GM12801 (cell line): ENCODE data around the gene ESRP2.

Experiments used
- TF ChIP-seq, protein P1 (sequence below): IDR thresholded peaks from one replicate; pipeline ENCODE4 v1.5.1; 2011; ENCODE audit warnings: control low read depth; ENCODE audit not compliant: insufficient read length; ENCODE audit errors: extremely low read depth

Gene ESRP2

DNA sequence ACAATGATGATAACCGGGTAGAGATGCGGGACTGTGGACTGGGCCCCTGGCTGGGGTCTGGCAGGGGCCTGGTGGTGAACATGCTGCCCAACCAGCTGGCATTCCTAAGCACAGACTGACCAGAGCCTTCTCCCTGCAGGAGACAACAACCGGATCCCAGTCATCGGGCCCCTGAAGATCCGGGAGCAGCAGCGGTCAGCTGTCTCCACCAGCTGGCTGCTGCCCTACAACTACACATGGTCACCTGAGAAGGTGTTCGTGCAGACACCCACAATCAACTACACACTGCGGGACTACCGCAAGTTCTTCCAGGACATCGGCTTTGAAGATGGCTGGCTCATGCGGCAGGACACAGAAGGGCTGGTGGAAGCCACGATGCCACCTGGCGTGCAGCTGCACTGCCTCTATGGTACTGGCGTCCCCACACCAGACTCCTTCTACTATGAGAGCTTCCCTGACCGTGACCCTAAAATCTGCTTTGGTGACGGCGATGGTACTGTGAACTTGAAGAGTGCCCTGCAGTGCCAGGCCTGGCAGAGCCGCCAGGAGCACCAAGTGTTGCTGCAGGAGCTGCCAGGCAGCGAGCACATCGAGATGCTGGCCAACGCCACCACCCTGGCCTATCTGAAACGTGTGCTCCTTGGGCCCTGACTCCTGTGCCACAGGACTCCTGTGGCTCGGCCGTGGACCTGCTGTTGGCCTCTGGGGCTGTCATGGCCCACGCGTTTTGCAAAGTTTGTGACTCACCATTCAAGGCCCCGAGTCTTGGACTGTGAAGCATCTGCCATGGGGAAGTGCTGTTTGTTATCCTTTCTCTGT, 23.3 kb upstream of the ESRP2 start:
- TF ChIP-seq, protein P1, sequence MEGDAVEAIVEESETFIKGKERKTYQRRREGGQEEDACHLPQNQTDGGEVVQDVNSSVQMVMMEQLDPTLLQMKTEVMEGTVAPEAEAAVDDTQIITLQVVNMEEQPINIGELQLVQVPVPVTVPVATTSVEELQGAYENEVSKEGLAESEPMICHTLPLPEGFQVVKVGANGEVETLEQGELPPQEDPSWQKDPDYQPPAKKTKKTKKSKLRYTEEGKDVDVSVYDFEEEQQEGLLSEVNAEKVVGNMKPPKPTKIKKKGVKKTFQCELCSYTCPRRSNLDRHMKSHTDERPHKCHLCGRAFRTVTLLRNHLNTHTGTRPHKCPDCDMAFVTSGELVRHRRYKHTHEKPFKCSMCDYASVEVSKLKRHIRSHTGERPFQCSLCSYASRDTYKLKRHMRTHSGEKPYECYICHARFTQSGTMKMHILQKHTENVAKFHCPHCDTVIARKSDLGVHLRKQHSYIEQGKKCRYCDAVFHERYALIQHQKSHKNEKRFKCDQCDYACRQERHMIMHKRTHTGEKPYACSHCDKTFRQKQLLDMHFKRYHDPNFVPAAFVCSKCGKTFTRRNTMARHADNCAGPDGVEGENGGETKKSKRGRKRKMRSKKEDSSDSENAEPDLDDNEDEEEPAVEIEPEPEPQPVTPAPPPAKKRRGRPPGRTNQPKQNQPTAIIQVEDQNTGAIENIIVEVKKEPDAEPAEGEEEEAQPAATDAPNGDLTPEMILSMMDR: no peak

DNA sequence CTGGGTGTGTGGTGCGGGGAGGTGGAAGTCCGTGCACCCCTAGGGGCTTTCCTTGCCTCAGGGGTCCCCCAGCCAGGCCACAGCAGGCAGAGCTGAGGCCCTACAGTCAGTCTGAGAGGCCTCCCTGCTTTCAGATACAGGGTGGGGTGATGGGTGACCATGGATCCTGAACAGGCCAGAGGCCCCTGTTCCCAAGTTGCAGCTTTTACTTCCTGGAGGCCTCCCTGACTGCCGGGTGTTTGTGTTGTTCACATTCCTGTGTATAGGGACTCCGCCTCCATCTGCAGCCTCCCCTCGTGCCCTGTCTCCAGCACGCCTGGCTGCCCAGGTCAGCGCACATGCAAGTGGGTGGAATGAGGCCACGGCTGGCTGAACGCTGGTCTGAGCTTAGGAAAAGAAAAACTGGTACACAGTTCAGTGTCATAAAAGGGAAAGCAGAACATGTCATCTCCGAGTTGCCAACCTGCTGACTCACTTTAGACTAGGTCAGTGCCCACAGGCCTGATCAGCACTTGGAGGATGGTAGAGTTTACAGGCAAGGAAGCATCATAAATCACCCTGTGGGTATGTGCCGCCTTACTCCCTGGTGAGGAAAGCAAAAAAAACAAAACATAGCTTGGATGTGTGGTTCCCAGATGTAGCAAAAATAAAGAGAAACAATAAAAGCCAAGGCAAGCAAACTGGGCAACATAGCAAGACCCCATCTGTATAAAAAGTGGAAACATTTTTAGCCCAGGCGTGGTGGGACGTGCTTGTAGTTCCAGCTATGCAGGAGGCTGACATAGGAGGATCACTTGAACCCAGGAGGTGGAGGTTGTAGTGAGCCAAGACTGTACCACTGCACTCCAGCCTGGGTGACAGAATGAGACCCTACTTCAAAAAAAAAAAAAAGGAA, 22.2 kb upstream of the ESRP2 start:
- TF ChIP-seq, protein P1: no peak

DNA sequence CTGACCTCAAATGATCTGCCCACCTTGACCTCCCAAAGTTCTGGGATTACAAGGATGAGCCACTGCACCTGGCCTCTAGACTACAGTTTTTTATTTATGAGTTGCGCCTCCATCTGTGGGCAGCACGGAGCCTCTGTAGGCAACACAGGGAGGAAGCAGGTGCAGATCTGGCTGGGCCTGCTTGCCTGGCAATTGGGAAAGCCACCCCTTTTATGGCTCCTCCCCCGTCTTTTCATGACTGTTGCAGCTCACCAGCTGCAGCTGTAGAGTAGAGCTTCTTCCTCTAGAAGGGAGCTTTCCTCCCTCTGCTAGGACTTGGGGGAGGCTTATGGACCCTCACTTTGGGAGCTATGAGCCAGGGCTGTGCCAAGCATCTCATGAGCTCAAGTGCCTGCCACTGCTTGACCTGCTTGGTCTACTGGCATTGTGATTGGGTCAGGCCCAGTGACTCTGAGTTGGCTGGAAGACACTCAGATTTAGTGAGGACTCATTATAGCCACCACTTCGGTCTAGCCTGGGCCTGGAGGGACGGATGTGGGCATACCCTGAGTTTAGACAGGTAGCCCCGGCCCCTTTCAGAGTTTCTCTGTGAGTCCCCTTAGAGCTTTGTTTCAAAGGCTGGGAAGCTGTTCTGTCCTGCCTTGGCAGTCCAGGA, 21.5 kb upstream of the ESRP2 start:
- TF ChIP-seq, protein P1: no peak

DNA sequence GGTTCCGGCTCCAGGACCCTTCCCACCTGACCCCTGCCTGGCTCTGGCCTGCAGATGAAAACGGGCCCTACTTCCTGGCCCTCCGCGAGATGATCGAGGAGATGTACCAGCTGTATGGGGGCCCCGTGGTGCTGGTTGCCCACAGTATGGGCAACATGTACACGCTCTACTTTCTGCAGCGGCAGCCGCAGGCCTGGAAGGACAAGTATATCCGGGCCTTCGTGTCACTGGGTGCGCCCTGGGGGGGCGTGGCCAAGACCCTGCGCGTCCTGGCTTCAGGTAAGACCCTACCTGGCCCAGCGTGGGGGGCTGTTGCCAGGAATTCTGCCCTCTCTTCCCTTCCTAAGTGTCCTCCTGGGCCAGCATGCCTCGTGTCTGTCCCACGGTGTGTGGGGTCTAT, 19.8 kb upstream of the ESRP2 start:
- TF ChIP-seq, protein P1: no peak

DNA sequence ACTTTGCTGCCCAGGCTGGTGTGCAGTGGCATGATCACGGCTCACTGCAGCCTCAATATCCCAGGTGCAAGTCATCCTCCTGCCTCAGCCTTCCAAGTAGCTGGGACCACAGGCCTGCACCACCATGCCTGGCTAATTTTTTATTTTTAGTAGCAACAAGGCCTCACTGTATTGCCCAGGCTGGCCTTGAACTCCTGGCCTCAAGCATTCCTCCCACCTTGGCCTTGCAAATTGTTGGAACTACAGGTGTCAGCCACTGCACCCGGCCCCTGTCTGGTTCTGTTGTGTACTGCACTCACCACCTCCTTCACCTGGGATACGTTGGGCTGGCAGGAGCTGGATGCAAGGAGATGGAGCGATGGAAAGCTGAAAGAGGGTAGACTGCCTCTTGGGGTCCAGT, 17.8 kb upstream of the ESRP2 start:
- TF ChIP-seq, protein P1: no peak

DNA sequence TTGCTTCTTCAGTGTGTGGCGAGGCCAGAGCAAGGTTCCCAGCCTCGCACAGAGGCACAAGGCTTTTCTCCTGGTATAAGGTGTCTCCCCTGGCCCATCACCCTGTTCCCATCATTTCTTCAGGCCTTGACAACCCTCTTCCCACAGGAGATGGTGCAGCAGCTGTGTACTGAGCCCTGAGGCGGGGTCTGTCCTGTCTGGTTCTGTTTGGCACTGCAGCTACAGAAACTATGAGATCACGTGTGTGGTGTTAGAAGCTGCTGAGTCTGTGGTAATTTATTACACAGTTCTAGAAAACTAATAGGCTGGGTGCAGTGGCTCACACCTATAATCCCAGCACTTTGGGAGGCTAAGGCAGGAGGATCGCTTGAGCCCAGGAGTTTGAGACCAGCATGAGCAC, 16.5 kb upstream of the ESRP2 start:
- TF ChIP-seq, protein P1: no peak

DNA sequence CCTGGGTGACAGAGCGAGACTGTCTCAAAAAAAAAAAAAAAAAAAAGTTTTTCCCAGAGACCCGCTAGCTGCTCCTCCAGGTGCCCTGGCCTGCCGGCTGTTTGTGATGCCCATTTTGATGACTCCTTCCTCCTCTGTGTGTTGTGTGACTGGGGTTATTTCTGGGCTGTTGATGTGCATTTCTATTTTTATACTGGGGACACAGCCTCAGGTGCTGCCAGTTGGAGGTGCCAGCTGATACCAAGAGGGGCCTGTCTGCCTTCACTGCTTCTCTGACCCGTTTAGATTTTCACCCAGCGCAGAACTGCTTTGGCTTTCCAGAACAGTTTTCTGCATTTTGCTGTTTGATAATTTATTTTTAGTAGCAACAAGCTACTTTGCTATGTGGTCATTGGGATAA, 15.9 kb upstream of the ESRP2 start:
- TF ChIP-seq, protein P1: no peak
